A673 (cell line): ENCODE results near the gene PRSS23.

Experiments
- EZH2 ChIP-seq: fragments of 200-600 bp; sonication (generic); IDR thresholded peaks from 2 replicates; pipeline ENCODE4 v1.6.1; 2017; ENCODE audit warnings: borderline replicate concordance, low read depth, mild to moderate bottlenecking, mixed read lengths, antibody characterized with exemption, low read length; ENCODE audit not compliant: poor library complexity, severe bottlenecking
- TF ChIP-seq, protein P1 (sequence below): fragments of 300-800, 200-600 bp; sonication (generic); conservative IDR thresholded peaks from 2 replicates; pipeline ENCODE4 v1.5.1; 2017; ENCODE audit warnings: low read depth, mild to moderate bottlenecking, antibody characterized with exemption, low read length, moderate library complexity, mixed read lengths

GRCh38 chr11:86798988-86799387, 1.4 kb upstream of the PRSS23 start:
- TF ChIP-seq, protein P1, sequence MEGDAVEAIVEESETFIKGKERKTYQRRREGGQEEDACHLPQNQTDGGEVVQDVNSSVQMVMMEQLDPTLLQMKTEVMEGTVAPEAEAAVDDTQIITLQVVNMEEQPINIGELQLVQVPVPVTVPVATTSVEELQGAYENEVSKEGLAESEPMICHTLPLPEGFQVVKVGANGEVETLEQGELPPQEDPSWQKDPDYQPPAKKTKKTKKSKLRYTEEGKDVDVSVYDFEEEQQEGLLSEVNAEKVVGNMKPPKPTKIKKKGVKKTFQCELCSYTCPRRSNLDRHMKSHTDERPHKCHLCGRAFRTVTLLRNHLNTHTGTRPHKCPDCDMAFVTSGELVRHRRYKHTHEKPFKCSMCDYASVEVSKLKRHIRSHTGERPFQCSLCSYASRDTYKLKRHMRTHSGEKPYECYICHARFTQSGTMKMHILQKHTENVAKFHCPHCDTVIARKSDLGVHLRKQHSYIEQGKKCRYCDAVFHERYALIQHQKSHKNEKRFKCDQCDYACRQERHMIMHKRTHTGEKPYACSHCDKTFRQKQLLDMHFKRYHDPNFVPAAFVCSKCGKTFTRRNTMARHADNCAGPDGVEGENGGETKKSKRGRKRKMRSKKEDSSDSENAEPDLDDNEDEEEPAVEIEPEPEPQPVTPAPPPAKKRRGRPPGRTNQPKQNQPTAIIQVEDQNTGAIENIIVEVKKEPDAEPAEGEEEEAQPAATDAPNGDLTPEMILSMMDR, result no peak
- no peak for TF ChIP-seq EZH2
